ENCODE data around the gene COL8A1. TPM values are rescaled to one million over a fixed set of nuclear protein-coding genes. Genes with fewer than 3 reads are reported as not detected.
A peak's percentile ranks its signal among the peaks of the same experiment; 100 is the strongest.

Gene COL8A1
- total and polyA plus RNA-seq, 10 of the 15 experiments (the other 5 are each of a cell fraction or from before 2014, with no cell fraction given), result 0.04 to 0.73 (median 0.10) TPM; not detected in 5

DNA sequence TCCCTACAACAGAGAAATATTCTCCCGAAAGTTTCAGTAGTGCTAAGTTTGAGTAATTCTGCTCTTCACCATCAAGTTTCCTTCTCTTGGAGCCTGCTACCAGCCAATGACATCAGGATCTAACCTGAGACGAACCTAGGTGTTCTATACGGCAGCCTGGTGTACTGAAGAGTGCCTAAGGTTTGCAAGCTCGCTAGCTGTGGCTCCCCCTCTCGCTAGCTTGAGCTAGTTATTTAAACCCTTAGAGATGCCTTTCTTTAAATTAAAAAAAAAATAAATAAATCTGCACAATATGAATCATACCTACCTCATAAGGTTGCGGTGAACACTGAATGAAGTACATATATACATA lies 1.4 kb upstream of the COL8A1 start (continued):
- no peak for TF ChIP-seq GATAD2B (conservative IDR thresholded peaks at IDR 0.05; ENCODE audit: low read depth)
- TF ChIP-seq, protein P1, sequence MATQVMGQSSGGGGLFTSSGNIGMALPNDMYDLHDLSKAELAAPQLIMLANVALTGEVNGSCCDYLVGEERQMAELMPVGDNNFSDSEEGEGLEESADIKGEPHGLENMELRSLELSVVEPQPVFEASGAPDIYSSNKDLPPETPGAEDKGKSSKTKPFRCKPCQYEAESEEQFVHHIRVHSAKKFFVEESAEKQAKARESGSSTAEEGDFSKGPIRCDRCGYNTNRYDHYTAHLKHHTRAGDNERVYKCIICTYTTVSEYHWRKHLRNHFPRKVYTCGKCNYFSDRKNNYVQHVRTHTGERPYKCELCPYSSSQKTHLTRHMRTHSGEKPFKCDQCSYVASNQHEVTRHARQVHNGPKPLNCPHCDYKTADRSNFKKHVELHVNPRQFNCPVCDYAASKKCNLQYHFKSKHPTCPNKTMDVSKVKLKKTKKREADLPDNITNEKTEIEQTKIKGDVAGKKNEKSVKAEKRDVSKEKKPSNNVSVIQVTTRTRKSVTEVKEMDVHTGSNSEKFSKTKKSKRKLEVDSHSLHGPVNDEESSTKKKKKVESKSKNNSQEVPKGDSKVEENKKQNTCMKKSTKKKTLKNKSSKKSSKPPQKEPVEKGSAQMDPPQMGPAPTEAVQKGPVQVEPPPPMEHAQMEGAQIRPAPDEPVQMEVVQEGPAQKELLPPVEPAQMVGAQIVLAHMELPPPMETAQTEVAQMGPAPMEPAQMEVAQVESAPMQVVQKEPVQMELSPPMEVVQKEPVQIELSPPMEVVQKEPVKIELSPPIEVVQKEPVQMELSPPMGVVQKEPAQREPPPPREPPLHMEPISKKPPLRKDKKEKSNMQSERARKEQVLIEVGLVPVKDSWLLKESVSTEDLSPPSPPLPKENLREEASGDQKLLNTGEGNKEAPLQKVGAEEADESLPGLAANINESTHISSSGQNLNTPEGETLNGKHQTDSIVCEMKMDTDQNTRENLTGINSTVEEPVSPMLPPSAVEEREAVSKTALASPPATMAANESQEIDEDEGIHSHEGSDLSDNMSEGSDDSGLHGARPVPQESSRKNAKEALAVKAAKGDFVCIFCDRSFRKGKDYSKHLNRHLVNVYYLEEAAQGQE (IDR thresholded peaks at IDR 0.05; ENCODE audit: low read depth, low read length), result no peak
- no peak for TF ChIP-seq SIX5 (IDR thresholded peaks at IDR 0.05; ENCODE audit: low read depth, low read length, severe bottlenecking)
- TF ChIP-seq RAD51 (IDR thresholded peaks at IDR 0.05), result no peak
- TF ChIP-seq ZNF384 (IDR thresholded peaks at IDR 0.05; ENCODE audit: borderline replicate concordance, low read depth, low read length), result no peak

- ATAC-seq, result peak; percentile 19; the same call in 1 of the 3 replicates
- no peaks in the 10 kb centered on the region for H3K4me1 ChIP-seq (ENCODE audit: control insufficient read depth, insufficient read depth, low read length)
- WGBS (ENCODE audit: insufficient coverage, insufficient replicate concordance, low lambda C conversion rate, missing lambda C conversion rate), result 12% methylated on average over 15 of the region's 22 CpGs
- POLR2A ChIA-PET, result no interaction called here
- H3K79me2 ChIP-seq (ENCODE audit: control insufficient read depth, insufficient read depth, low read length), result no peaks in the 10 kb centered on the region
- no peak overlapping the region for H3K27ac ChIP-seq (ENCODE audit: control insufficient read depth, insufficient read depth)
- intact Hi-C loops (cut with micrococcal nuclease; ENCODE audit: unreplicated experiment) (no loop called here), in situ Hi-C loops (cut with MboI) (no loop called here)
- no peak for FAIRE-seq
- no peaks in the 10 kb centered on the region for H4K20me1 ChIP-seq (ENCODE audit: control insufficient read depth, insufficient read depth)
- no peak overlapping the region for H3K4me3 ChIP-seq
- no peak overlapping the region for H2AFZ ChIP-seq (ENCODE audit: control insufficient read depth, low read depth, low read length)
- RAD21 ChIA-PET (ENCODE audit: unreplicated experiment), result interaction anchor here (0.6 to 0.8 kb wide), 2 partner anchors 135 to 139 kb away, joined by 3 to 5 read pairs; no protein-coding TSS in a partner anchor
- CTCF ChIA-PET, result interaction anchor here (0.8 to 1.1 kb wide), 3 partner anchors 8 to 814 kb away, joined by 3 to 5 read pairs (median 3); no protein-coding TSS in a partner anchor
- H3K4me2 ChIP-seq (ENCODE audit: control insufficient read depth, insufficient read depth), result no peak overlapping the region
- DNase-seq (ENCODE audit: low read depth, low spot score), result no peak
- H3K9ac ChIP-seq (ENCODE audit: control insufficient read depth, insufficient read depth, low read length), result no peak overlapping the region
- H3K36me3 ChIP-seq (ENCODE audit: control insufficient read depth in 2 of 2, insufficient read depth in 2 of 2, low read length in 1 of 2), result no peaks in the 10 kb centered on the region
- H3K27me3 ChIP-seq (replicated peaks in 1 of 2; ENCODE audit: control insufficient read depth in 2 of 2, insufficient read depth in 2 of 2, low read length in 1 of 2), result peaks cover 4 to 12% of the 10 kb centered on the region in 2 experiments; a peak in 3 of 4 replicates
- TF ChIP-seq BRCA1 (IDR thresholded peaks at IDR 0.05; ENCODE audit: low read depth, low read length) (no peak), DPF2 (IDR thresholded peaks at IDR 0.05) (no peak), IKZF1 (conservative IDR thresholded peaks at IDR 0.05) (no peak), SIN3A (IDR thresholded peaks at IDR 0.05; ENCODE audit: low read depth, low read length) (no peak), ATF7 (IDR thresholded peaks at IDR 0.05; ENCODE audit: low read depth) (no peak), ZNF622 (IDR thresholded peaks at IDR 0.05) (no peak), SPI1 (IDR thresholded peaks at IDR 0.05; ENCODE audit: borderline replicate concordance, insufficient read depth, low read depth, low read length) (no peak), ZZZ3 (IDR thresholded peaks at IDR 0.05; ENCODE audit: control insufficient read depth, insufficient read length, low read depth) (no peak)
- TF ChIP-seq, protein P2, sequence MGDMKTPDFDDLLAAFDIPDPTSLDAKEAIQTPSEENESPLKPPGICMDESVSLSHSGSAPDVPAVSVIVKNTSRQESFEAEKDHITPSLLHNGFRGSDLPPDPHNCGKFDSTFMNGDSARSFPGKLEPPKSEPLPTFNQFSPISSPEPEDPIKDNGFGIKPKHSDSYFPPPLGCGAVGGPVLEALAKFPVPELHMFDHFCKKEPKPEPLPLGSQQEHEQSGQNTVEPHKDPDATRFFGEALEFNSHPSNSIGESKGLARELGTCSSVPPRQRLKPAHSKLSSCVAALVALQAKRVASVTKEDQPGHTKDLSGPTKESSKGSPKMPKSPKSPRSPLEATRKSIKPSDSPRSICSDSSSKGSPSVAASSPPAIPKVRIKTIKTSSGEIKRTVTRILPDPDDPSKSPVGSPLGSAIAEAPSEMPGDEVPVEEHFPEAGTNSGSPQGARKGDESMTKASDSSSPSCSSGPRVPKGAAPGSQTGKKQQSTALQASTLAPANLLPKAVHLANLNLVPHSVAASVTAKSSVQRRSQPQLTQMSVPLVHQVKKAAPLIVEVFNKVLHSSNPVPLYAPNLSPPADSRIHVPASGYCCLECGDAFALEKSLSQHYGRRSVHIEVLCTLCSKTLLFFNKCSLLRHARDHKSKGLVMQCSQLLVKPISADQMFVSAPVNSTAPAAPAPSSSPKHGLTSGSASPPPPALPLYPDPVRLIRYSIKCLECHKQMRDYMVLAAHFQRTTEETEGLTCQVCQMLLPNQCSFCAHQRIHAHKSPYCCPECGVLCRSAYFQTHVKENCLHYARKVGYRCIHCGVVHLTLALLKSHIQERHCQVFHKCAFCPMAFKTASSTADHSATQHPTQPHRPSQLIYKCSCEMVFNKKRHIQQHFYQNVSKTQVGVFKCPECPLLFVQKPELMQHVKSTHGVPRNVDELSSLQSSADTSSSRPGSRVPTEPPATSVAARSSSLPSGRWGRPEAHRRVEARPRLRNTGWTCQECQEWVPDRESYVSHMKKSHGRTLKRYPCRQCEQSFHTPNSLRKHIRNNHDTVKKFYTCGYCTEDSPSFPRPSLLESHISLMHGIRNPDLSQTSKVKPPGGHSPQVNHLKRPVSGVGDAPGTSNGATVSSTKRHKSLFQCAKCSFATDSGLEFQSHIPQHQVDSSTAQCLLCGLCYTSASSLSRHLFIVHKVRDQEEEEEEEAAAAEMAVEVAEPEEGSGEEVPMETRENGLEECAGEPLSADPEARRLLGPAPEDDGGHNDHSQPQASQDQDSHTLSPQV (IDR thresholded peaks at IDR 0.05), result no peak
- SMC1A ChIA-PET (ENCODE audit: uncharacterized antibody, unreplicated experiment), result interaction anchor here (0.5 to 1.5 kb wide), 3 partner anchors 9 to 50 kb away, joined by 3 read pairs; no protein-coding TSS in a partner anchor
- no TSS peak for BruUV-seq (replicated peaks)
- no peaks in the 10 kb centered on the region for H3K9me3 ChIP-seq (replicated peaks; ENCODE audit: control insufficient read depth, insufficient read depth, low read length)
These were observed 854 bp upstream of the COL8A1 start for GRCh38 chr3:99637368-99638111.

Measured in GM12878 (cell line).